Muscle of leg (tissue), 11 donors: Measurements from ENCODE around the gene RIN3. TPM values are rescaled to one million over a fixed set of nuclear protein-coding genes. Genes with fewer than 3 reads are reported as not detected.
A peak's percentile ranks its signal among the peaks of the same experiment; 100 is the strongest.

ENCODE experiments used
- DNase-seq: peaks from one replicate; pipeline ENCODE4 v3.0.0; 2013
- H3K27ac ChIP-seq: one replicate; pipeline ENCODE4 v1.5.1; 2013; ENCODE audit warnings: mild to moderate bottlenecking, low read length, control low read depth
- H3K27me3 ChIP-seq: one replicate; pipeline ENCODE4 v1.6.1; 2013; ENCODE audit warnings: low read length; ENCODE audit not compliant: control insufficient read depth, insufficient read depth
- H3K36me3 ChIP-seq: one replicate; pipeline ENCODE4 v1.6.1; 2013; ENCODE audit warnings: low read length; ENCODE audit not compliant: control insufficient read depth, insufficient read depth
- H3K4me1 ChIP-seq: one replicate; pipeline ENCODE4 v1.6.1; 2013; ENCODE audit warnings: low read length; ENCODE audit not compliant: control insufficient read depth, insufficient read depth
- H3K4me3 ChIP-seq: one replicate; pipeline ENCODE4 v1.5.1; 2013; ENCODE audit warnings: low read length, control low read depth
- H3K9me3 ChIP-seq: replicated peaks from 2 replicates; pipeline ENCODE4 v1.6.1; 2013; ENCODE audit warnings: low read depth, low read length; ENCODE audit not compliant: control insufficient read depth
- WGBS: methylation state at CpG from one replicate; pipeline ENCODE4 v1.1.5; 2013; ENCODE audit warnings: missing lambda C conversion rate; ENCODE audit not compliant: insufficient coverage; 5-methylcytosine and 5-hydroxymethylcytosine counted together
- polyA plus RNA-seq, 8 donors: library from polyadenylated mRNA; unstranded; fragments of 120-200 nt; gene quantifications; one replicate each; pipeline versions ENCODE4 v1.2.1 to v1.2.3, GENCODE V29; 2013; ENCODE audit warnings: inconsistent platforms in 1 of 8, low replicate concordance in 1 of 8; ENCODE audit not compliant: insufficient read length in 8 of 8, insufficient read depth in 1 of 8
- total RNA-seq: library from RNA; stranded (reverse); fragments of 120-200 nt; gene quantifications from one replicate; pipeline ENCODE4 v1.2.4, GENCODE V29; 2013

RIN3 gene
- total and polyA plus RNA-seq, 9 donors: 4.3 to 18.2 (median 14.0) TPM

DNA sequence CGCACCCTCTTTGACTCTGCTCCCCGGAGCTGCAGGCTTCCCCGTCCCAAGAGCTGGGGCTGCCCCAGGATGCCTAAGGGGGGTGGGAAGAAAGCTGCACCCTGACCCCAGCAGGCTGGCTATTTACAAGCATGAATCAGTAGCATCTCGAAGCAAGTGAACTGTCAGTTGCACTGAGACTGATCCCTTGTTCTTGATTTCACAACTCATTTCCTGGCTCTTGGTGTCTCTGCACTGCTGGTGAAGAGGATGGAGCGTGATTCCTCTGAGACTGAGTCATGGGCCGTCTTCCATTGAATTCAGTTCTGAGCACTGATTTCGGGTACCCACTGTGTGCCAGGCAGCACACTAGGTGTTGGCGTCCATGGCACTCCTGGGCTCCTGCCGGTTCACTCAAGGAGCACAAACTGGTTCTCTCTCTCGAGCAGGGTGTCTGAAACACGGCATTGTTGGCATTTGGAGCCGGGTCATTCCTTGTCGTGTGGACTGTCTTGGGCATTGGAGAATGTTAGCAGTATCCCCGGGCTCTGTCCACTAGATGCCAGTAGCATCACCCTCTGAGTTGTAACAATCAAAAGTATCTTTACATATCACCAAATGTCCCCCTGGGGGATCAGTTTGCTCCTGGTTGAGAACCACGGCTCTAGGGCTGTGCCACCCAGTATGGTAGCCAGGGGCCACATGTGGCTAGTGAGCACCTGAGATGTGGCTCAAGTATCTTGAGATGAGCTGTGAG is 86.9 kb downstream of the RIN3 start:
- DNase-seq: no peak
- H3K36me3 ChIP-seq: peaks cover 10% of the 10 kb centered on the region
- peaks cover 20% of the 10 kb centered on the region for H3K4me1 ChIP-seq
- 79% methylated on average over 12 of the region's 15 CpGs for WGBS
- no peak overlapping the region for H3K27ac ChIP-seq
- H3K4me3 ChIP-seq: no peak overlapping the region
- H3K9me3 ChIP-seq: peaks cover 5% of the 10 kb centered on the region
- H3K27me3 ChIP-seq: no peaks in the 10 kb centered on the region

DNA sequence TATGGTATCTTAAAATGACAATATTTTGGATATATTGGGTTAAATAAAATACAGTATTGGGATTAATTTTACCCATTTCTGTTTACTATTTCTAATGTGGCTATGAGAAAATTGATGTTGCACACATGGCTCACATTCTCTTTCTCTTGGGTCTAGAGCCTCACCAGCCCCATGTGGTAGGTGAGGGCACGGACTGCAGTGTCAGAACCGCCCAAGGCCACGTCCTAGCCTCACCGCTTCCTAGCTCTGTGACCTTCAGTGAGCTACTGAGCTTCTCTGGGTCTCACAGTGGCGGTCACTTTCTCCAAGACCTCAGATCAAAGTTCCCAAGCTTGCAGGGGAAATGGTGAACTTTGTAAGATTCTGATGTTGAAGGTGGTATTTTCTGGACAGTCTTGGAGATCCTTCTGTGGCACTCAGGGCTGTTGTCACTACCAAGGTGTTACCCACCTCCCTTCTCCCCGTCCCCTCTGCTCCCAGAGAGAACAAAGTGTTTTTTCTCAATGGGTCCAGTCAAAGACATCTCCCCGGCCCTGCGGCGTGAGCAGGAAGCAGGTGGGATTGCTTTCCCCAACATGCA is 87.6 kb downstream of the RIN3 start:
- Histone ChIP-seq H3K9me3 (peaks cover 5% of the 10 kb centered on the region), H3K27ac (no peak overlapping the region), H3K27me3 (no peaks in the 10 kb centered on the region), H3K4me1 (peaks cover 20% of the 10 kb centered on the region), H3K36me3 (peaks cover 4% of the 10 kb centered on the region), H3K4me3 (no peak overlapping the region)
- 79% methylated on average over 8 of the region's 9 CpGs for WGBS
- DNase-seq: no peak

DNA sequence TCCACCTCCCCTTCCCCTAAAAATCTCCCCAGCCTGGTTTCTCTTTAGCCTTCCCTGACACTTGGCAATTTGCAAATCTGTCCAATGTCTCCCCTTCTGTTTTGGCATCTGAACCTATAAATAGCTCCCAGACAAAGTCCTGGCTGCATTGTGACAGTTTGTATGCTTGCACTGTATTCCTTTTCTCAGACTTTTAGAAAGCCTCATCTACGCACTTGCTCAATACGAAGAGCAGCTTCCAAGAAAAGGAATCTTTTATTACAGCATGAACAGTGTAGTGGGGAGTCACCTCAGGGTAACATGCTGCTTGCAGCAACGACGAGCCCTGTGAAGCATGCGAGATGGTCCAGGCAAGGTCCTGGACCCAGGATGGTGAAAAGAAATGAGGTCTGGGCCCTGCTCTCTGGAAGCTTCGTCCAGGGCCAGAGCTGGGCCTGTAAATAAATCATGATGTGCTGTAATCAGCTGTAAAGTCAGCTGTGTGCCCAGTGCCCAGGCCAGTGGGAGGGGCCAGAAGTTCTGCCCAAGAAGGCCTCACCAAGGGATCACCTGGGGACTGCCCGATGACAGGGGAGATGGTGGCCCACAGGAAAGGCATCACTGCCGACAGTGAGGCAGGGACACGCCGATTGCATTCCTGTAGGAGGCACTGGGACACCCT is 88.3 kb downstream of the RIN3 start:
- Histone ChIP-seq H3K27ac (no peak overlapping the region), H3K4me1 (peaks cover 20% of the 10 kb centered on the region), H3K4me3 (no peak overlapping the region), H3K36me3 (peaks cover 4% of the 10 kb centered on the region), H3K9me3 (peaks cover 9% of the 10 kb centered on the region), H3K27me3 (no peaks in the 10 kb centered on the region)
- DNase-seq: peak; percentile 46
- 68% methylated on average over 6 of the region's 10 CpGs for WGBS

DNA sequence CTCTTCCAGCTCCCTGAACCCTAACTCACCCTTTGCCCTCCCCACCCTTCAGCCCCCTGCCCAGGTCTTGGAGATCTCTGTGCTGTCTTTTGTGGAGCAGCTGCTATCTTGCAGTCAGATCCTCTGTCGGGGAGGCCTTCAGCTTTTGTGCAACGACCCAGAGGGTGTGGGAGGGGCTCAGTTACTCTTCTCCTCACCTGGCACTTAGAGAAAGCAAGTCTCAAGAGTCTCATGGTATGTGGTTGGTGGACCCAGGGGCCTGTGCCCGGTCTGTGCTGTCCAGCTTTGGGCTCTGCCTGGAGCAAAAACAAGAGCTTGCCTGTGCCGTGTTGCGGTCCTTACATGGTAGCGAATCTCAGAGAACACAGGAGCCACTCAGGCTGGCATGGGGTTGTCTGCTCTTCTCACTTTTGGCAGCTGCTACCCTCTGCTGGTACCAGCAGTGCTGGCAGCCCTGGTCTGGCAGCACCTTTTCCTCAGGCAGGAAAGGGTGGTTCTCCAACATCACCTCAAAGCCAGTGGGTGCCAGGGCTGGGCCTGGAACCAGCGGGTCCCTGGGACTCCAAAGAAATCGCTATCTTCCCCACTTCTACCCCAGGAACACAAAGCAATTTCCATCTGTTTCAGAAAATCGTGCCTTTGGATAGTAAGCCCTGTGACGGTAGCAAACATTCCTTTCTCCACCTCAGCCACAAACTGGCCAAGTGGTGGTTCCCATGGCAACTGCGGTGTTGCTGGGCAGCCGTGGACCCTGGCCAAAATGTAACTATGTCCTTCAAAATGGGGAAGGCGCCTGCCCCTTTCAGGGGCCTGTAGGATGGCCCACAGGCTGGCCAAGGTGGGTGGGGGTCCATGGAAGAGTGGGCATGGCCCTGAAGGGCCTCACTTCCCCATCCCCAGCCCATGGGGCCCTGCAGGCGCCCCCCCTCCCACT is 90.0 kb downstream of the RIN3 start:
- no peaks in the 10 kb centered on the region for H3K27me3 ChIP-seq
- H3K4me3 ChIP-seq: no peak overlapping the region
- WGBS: 58% methylated on average over 9 of the region's 14 CpGs
- H3K27ac ChIP-seq: no peak overlapping the region
- H3K36me3 ChIP-seq: peaks cover 4% of the 10 kb centered on the region
- peaks cover 20% of the 10 kb centered on the region for H3K4me1 ChIP-seq
- peak; percentile 56 for DNase-seq
- peaks cover 16% of the 10 kb centered on the region for H3K9me3 ChIP-seq

DNA sequence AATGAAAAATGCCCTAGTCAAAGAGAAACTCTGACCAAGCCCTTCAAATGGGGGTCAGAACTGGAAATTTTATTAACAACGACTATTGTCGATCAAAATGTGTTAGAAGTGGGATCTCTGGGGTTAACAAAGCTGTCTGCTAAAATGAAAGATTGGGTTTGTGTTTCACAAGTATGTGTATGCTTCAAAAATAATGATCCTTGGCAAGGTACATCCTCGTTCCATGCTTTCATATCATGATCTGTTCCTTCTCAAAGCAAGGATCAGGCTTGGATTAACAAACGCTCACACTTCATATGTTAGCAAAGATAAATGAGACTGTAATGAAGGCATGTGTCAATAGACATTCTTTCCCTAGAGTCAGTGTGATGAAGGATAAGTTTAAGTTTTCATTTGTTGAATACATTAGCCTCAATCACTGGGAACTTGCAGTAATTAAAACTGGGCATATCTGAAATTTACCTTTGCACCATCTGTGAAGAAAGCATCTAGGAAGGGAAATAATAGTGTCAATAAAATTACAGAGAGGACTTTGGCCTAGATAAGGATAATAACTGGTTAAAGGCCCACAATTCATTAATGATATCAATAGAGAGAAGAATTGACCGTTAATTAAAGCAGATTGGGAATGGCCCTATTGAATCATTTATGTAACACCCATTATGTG is 91.8 kb downstream of the RIN3 start:
- DNase-seq: no peak
- 100% methylated on average over 2 of the region's 5 CpGs for WGBS
- Histone ChIP-seq H3K4me1 (peaks cover 25% of the 10 kb centered on the region), H3K9me3 (peaks cover 16% of the 10 kb centered on the region), H3K36me3 (no peaks in the 10 kb centered on the region), H3K27me3 (peaks cover 2% of the 10 kb centered on the region), H3K27ac (no peak overlapping the region), H3K4me3 (no peak overlapping the region)

DNA sequence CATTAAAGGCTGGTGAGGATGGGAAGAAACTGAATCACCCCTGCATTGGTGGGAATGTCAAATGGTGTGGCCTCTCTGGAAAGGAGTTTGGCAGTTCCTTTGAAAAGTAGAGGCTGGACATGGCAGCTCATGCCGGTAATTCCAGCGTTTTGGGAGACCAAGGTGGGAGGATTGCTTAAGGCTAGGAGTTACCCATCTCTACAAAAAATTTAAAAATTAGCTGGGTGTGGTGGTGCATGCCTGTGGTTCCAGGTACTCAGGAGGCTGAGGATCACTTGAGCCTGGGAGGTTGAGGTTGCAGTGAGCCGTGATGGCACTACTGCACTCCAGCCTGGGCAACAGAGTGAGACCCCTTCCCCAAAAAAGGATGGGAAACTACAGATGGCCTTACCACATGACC is 93.7 kb downstream of the RIN3 start:
- WGBS: no CpG with 5 or more reads among the region's 3 CpGs
- peaks cover 2% of the 10 kb centered on the region for H3K27me3 ChIP-seq
- peaks cover 23% of the 10 kb centered on the region for H3K4me1 ChIP-seq
- peaks cover 2% of the 10 kb centered on the region for H3K36me3 ChIP-seq
- no peak overlapping the region for H3K4me3 ChIP-seq
- no peak overlapping the region for H3K27ac ChIP-seq
- no peak for DNase-seq
- peaks cover 16% of the 10 kb centered on the region for H3K9me3 ChIP-seq

DNA sequence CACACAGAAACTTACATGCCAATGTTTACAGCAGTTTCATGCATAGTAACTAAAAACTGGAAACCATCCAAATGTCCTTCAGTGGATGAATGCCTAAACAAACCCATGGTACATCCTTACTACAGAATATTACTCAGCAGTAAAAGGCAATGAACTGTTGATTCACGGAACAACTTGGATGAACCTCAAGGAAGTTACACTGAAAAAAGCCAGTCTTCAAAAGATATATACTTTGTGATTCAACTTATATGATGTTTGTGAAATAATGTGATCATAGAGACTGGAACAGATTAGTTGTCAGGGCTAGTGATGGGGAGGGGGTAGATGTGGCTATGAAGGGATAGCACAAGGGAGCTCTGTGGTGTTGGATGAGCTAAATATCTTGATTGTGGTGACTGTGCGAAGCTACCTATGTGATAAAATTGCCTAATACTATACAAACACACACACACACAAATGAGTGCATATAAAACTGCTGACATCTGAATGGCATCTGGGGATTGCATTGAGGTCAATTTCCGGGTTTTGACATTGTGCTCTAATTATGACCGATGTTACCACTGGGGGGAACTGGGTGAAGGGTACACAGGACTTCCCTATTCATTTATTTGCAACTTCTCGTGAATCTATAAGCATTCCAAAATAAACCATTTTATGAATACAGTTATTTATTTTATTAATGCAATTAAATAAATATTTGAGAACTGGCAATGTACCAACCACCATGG is 94.3 kb downstream of the RIN3 start:
- H3K4me1 ChIP-seq: peaks cover 20% of the 10 kb centered on the region
- H3K27me3 ChIP-seq: peaks cover 2% of the 10 kb centered on the region
- WGBS: no CpG with 5 or more reads among the region's 5 CpGs
- H3K4me3 ChIP-seq: no peak overlapping the region
- no peak for DNase-seq
- H3K36me3 ChIP-seq: peaks cover 4% of the 10 kb centered on the region
- no peak overlapping the region for H3K27ac ChIP-seq
- H3K9me3 ChIP-seq: peaks cover 16% of the 10 kb centered on the region

DNA sequence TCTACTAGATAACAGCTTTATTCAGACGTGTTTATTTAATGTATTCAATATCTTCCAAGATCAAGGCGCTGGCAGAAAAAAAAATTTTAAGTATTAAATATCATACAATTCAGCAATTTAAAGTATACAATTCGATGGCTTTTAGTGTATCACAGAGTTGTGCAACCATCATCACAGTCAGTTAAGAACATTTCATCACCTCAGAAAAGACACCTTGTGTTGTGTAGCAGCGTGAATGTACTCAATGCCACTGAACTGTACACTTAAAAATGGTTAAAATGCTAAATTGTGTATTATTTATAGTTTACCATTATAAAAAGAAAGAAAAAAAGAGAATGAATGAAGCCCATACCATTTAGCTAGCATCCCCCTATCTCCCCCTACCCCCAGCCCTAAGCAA is 96.4 kb downstream of the RIN3 start:
- WGBS: no CpG with 5 or more reads among the region's 4 CpGs
- H3K4me3 ChIP-seq: no peak overlapping the region
- peaks cover 9% of the 10 kb centered on the region for H3K4me1 ChIP-seq
- DNase-seq: no peak
- H3K9me3 ChIP-seq: peaks cover 16% of the 10 kb centered on the region
- H3K36me3 ChIP-seq: peaks cover 9% of the 10 kb centered on the region
- H3K27me3 ChIP-seq: peaks cover 2% of the 10 kb centered on the region
- H3K27ac ChIP-seq: no peak overlapping the region

DNA sequence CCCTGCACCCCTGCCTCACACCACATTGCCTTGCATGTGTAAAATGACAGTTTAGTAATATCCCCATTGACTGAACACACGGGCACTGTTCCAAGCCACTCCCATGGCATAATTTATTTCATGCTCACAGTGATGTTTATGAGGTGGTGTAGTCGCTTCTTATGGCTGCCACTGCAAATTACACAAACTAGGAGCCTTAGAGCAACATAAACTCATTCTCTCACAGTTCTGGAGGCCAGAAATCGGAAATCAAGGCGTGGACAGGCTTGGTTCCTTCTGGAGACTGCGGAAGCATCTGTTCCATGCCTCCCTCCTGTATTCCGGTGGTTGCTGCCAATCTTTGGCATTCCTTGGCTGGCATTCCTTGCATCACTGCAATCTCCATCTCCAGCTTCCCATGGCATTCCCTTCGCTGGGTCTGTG is 97.3 kb downstream of the RIN3 start:
- H3K4me1 ChIP-seq: peaks cover 9% of the 10 kb centered on the region
- H3K9me3 ChIP-seq: peaks cover 16% of the 10 kb centered on the region
- DNase-seq: no peak
- no peak overlapping the region for H3K4me3 ChIP-seq
- peaks cover 13% of the 10 kb centered on the region for H3K36me3 ChIP-seq
- WGBS: 75% methylated on average over 5 of the region's 7 CpGs
- peaks cover 2% of the 10 kb centered on the region for H3K27me3 ChIP-seq
- H3K27ac ChIP-seq: no peak overlapping the region
